B cell (primary cell): ENCODE data around the gene AFG3L2. TPM values are rescaled to one million over a fixed set of nuclear protein-coding genes. Genes with fewer than 3 reads are reported as not detected.
"Not testable (repeated sequence)": the region's sequence is repeated elsewhere in the genome, so short reads cannot be mapped to it uniquely, and the experiment has no call there.

Source experiments
- ATAC-seq: fragments of 200-7000 bp; cut with Tn5 transposase; one replicate; pipeline ENCODE4 v1.10.0; 2021; ENCODE audit warnings: low read depth, mild to moderate bottlenecking, moderate number of reproducible peaks, moderate library complexity
- CTCF ChIA-PET: fragments of 350-600 bp; sonication (Branson Sonifier 250); formaldehyde crosslinking; loops from one replicate; lab custom pipeline; 2021; ENCODE audit warnings: antibody characterized with exemption, inconsistent platforms; lab: Charles Lee
- POLR2A ChIA-PET: fragments of 350-600 bp; sonication (Branson Sonifier 250); formaldehyde crosslinking; loops from one replicate; lab custom pipeline; 2021; ENCODE audit warnings: antibody characterized with exemption; lab: Charles Lee
- DNase-seq: peaks from one replicate; pipeline ENCODE4 v3.0.0; 2013
- H2AFZ ChIP-seq: 2 replicates; pipeline ENCODE4 v1.6.1; 2012; ENCODE audit warnings: mild to moderate bottlenecking, low read depth, low read length; ENCODE audit not compliant: insufficient read depth, poor library complexity, severe bottlenecking
- H3K27ac ChIP-seq, 2 donors: 1 replicate in 1 of 2; 2 replicates in 1 of 2; pipeline ENCODE4 v1.5.1; 2012 to 2013; ENCODE audit warnings: low read length in 2 of 2, mild to moderate bottlenecking in 2 of 2, moderate library complexity in 1 of 2
- H3K27me3 ChIP-seq, 4 experiments: fragments of 200-600 bp in 1 of 4; sonication (generic) in 1 of 4; replicated peaks in 1 of 4; 1 replicate in 2 of 4; 2 replicates in 2 of 4; pipeline versions ENCODE4 v1.6.1 to v1.7.0; 2013 to 2016; ENCODE audit warnings: low read length in 3 of 4, mild to moderate bottlenecking in 2 of 4, mixed read lengths in 1 of 4, moderate library complexity in 1 of 4; ENCODE audit not compliant: insufficient read depth in 4 of 4, control insufficient read depth in 3 of 4; ENCODE audit errors: control extremely low read depth in 1 of 4
- H3K36me3 ChIP-seq, 2 experiments: replicated peaks in 1 of 2; 1 replicate in 1 of 2; 2 replicates in 1 of 2; pipeline versions ENCODE4 v1.6.1 to v1.7.1; 2013; ENCODE audit warnings: low read length in 1 of 2; ENCODE audit not compliant: insufficient read depth in 2 of 2, control insufficient read depth in 1 of 2; ENCODE audit errors: control extremely low read depth in 1 of 2, extremely low read depth in 1 of 2
- H3K4me1 ChIP-seq, 2 donors: fragments of 200-600 bp in 1 of 2; sonication (generic) in 1 of 2; 1 replicate in 1 of 2; 2 replicates in 1 of 2; pipeline versions ENCODE4 v1.5.1 to v1.6.1; 2013 to 2017; ENCODE audit warnings: low read length in 2 of 2; ENCODE audit not compliant: control insufficient read depth in 2 of 2, insufficient read depth in 2 of 2
- H3K4me2 ChIP-seq: replicated peaks from 2 replicates; pipeline ENCODE3; 2012; ENCODE audit warnings: mild to moderate bottlenecking, low read depth, low read length; ENCODE audit not compliant: poor library complexity, severe bottlenecking
- H3K4me3 ChIP-seq, 5 experiments: fragments of 200-600 bp in 1 of 5; sonication (generic) in 1 of 5; 1 replicate in 3 of 5; 2 replicates in 2 of 5; pipeline versions ENCODE4 v1.5.1 to v1.7.0; 2011 to 2016; ENCODE audit warnings: low read length in 4 of 5, mild to moderate bottlenecking in 4 of 5, low read depth in 2 of 5, control low read depth in 1 of 5, moderate library complexity in 1 of 5; ENCODE audit not compliant: insufficient read depth in 1 of 5; ENCODE audit errors: control extremely low read depth in 1 of 5, extremely low read depth in 1 of 5
- H3K79me2 ChIP-seq: fragments of 200-600 bp; sonication (generic); one replicate; pipeline ENCODE4 v1.6.0; 2016; ENCODE audit warnings: low read length; ENCODE audit not compliant: control insufficient read depth, insufficient read depth
- H3K9ac ChIP-seq: fragments of 200-600 bp; sonication (generic); 2 replicates; pipeline ENCODE4 v1.6.1; 2017; ENCODE audit warnings: mild to moderate bottlenecking, low read length, moderate library complexity
- H3K9me3 ChIP-seq, 3 donors: one replicate each; pipeline versions ENCODE4 v1.6.1 to v1.7.1; 2013; ENCODE audit warnings: low read length in 2 of 3; ENCODE audit not compliant: control insufficient read depth in 2 of 3, insufficient read depth in 1 of 3; ENCODE audit errors: control extremely low read depth in 1 of 3
- H4K20me1 ChIP-seq: 2 replicates; pipeline ENCODE4 v1.6.0; 2012; ENCODE audit warnings: mild to moderate bottlenecking, low read length; ENCODE audit not compliant: insufficient read depth, control insufficient read depth, poor library complexity, severe bottlenecking
- H3K27ac Mint-ChIP-seq: one replicate; pipeline ENCODE4 v1.8.0; 2021; ENCODE audit warnings: mixed read lengths
- H3K27me3 Mint-ChIP-seq: one replicate; pipeline ENCODE4 v1.8.0; 2021; ENCODE audit warnings: mixed read lengths
- H3K4me1 Mint-ChIP-seq: one replicate; pipeline ENCODE4 v1.8.0; 2021; ENCODE audit warnings: mixed read lengths
- H3K4me3 Mint-ChIP-seq: one replicate; pipeline ENCODE4 v1.8.0; 2021; ENCODE audit warnings: mixed read lengths
- H3K9me3 Mint-ChIP-seq: one replicate; pipeline ENCODE4 v1.8.0; 2022; ENCODE audit warnings: mixed read lengths; ENCODE audit not compliant: insufficient read depth
- EZH2 ChIP-seq: IDR thresholded peaks from 2 replicates; pipeline ENCODE4 v1.6.1; 2012; ENCODE audit warnings: borderline replicate concordance, low read depth, mild to moderate bottlenecking, moderate library complexity, low read length; ENCODE audit not compliant: insufficient read depth, poor library complexity, severe bottlenecking
- WGBS: methylation state at CpG from one replicate; pipeline ENCODE4 v1.1.5; 2013; ENCODE audit warnings: missing lambda C conversion rate; ENCODE audit not compliant: insufficient coverage; 5-methylcytosine and 5-hydroxymethylcytosine counted together
- intact Hi-C: fragments of 100-400 bp; cut with micrococcal nuclease; formaldehyde crosslinking; loops from one replicate; pipeline ENCODE4 v1.10.0; 2022
- polyA plus RNA-seq: library from polyadenylated mRNA; depleted of rRNA; stranded (reverse); fragments of >200 nt; gene quantifications from 2 replicates; pipeline ENCODE4 v1.2.3, GENCODE V29; 2012
- total RNA-seq, 2 donors: library from RNA; stranded (reverse); fragments of 120-200 nt in 1 of 2; gene quantifications; 1 replicate in 1 of 2; 2 replicates in 1 of 2; pipeline versions ENCODE4 v1.2.3 to v1.2.4, GENCODE V29; 2013 to 2022
- TF ChIP-seq, protein P1 (sequence below): fragments of 200-600 bp; IDR thresholded peaks from one replicate; pipeline ENCODE4 v1.8.0; 2022; ENCODE audit warnings: antibody characterized with exemption, mild to moderate bottlenecking

The AFG3L2 gene
- total and polyA plus RNA-seq, 2 donors (not counting 1 experiment from before 2014, with no cell fraction given), result 11.9 to 40.7 TPM

DNA sequence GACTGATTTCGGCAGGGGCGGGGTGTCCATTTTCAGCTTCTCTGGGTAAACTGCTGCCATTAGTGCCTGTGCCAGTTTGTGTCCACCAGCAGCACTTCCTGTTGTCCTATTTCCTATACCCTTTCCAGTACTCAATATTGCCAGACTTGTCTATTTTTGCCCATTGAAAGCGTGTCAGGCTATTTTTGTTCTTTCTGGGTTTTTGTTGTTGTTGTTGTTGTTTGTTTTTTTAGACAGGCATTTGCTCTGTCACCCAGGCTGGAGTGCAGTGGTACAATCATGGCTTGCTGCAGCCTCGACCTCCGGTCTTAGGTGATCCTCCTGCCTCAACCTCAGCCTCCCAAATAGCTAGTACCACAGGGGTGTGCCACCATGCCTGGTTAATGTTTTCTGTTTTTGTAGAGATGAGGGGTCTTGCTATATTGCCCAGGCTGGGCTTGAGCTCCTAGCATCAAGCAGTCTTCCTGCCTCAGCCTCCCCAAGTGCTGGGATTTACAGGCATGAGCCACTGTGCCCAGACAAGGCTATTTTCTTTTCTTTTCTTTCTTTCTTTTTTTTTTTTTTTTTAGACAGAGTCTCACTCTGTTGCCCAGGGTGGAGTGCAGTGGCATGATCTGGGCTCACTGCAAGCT lies 39.2 kb upstream of the AFG3L2 start:
- H3K9ac ChIP-seq, result no peak overlapping the region
- DNase-seq (no peak), ATAC-seq (no peak)
- no peaks in the 10 kb centered on the region for H3K9me3 Mint-ChIP-seq
- H3K4me1 Mint-ChIP-seq, result peaks cover 13% of the 10 kb centered on the region
- peaks cover 0 to 10% (median 2%) of the 10 kb centered on the region in 4 experiments for H3K27me3 ChIP-seq
- no peak overlapping the region for H3K4me2 ChIP-seq
- no peaks in the 10 kb centered on the region for H4K20me1 ChIP-seq
- H3K9me3 ChIP-seq, result no peaks in the 10 kb centered on the region
- H3K36me3 ChIP-seq, result no peaks in the 10 kb centered on the region
- peaks cover 5 to 13% of the 10 kb centered on the region in 2 donors for H3K4me1 ChIP-seq
- H3K27ac ChIP-seq, result no peak overlapping the region
- no peaks in the 10 kb centered on the region for H3K79me2 ChIP-seq
- ChIA-PET CTCF (no interaction called here), POLR2A (interaction anchor here (1.2 kb wide), 1 partner anchor 9 kb away, joined by 3 read pairs; the partner anchor contains the start of gene PRELID3A)
- no peak overlapping the region for H3K27ac Mint-ChIP-seq
- TF ChIP-seq, protein P1, sequence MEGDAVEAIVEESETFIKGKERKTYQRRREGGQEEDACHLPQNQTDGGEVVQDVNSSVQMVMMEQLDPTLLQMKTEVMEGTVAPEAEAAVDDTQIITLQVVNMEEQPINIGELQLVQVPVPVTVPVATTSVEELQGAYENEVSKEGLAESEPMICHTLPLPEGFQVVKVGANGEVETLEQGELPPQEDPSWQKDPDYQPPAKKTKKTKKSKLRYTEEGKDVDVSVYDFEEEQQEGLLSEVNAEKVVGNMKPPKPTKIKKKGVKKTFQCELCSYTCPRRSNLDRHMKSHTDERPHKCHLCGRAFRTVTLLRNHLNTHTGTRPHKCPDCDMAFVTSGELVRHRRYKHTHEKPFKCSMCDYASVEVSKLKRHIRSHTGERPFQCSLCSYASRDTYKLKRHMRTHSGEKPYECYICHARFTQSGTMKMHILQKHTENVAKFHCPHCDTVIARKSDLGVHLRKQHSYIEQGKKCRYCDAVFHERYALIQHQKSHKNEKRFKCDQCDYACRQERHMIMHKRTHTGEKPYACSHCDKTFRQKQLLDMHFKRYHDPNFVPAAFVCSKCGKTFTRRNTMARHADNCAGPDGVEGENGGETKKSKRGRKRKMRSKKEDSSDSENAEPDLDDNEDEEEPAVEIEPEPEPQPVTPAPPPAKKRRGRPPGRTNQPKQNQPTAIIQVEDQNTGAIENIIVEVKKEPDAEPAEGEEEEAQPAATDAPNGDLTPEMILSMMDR, result no peak
- no peak for TF ChIP-seq EZH2
- no peak overlapping the region for H3K4me3 Mint-ChIP-seq
- no peak overlapping the region for H2AFZ ChIP-seq
- 87% methylated on average over 2 of the region's 5 CpGs for WGBS
- no peaks in the 10 kb centered on the region for H3K27me3 Mint-ChIP-seq
- no peak overlapping the region for H3K4me3 ChIP-seq
- intact Hi-C loops, result no loop called here

DNA sequence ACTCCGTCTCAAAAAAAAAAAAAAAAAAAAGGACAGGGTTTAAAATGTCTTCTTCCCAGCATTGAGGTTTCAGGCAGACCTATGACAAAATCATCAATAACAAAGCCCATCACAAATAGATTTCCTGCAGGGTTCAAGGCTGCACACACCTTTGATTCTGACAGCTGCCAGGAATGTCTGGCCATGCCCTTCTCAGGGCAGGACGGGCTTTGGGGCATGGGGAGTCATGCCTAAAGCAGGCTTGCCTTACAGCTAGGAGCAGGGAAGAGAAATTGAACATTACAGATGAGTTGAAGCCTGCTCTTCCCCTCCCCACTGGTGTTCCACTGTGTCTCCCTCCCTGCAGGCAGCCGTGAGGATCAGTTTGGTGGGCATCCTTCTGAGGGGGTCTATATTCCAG lies 34.4 kb upstream of the AFG3L2 start:
- DNase-seq, result no peak
- no peak overlapping the region for H3K4me3 ChIP-seq
- TF ChIP-seq, protein P1, result no peak
- TF ChIP-seq EZH2, result no peak
- no peak overlapping the region for H3K27ac Mint-ChIP-seq
- ATAC-seq, result no peak
- no peak overlapping the region for H3K27ac ChIP-seq
- no peaks in the 10 kb centered on the region for H3K79me2 ChIP-seq
- intact Hi-C loops, result no loop called here
- ChIA-PET CTCF (no interaction called here), POLR2A (interaction anchor here (1.0 kb wide), 1 partner anchor 580 kb away, joined by 6 read pairs; the partner anchor contains the start of gene CEP192)
- H3K4me1 ChIP-seq, result peaks cover 8 to 15% of the 10 kb centered on the region in 2 donors
- no peaks in the 10 kb centered on the region for H3K9me3 ChIP-seq
- H3K4me1 Mint-ChIP-seq, result peaks cover 12% of the 10 kb centered on the region
- no peak overlapping the region for H3K9ac ChIP-seq
- no peaks in the 10 kb centered on the region for H4K20me1 ChIP-seq
- H2AFZ ChIP-seq, result no peak overlapping the region
- H3K9me3 Mint-ChIP-seq, result no peaks in the 10 kb centered on the region
- no peaks in the 10 kb centered on the region for H3K27me3 Mint-ChIP-seq
- H3K4me3 Mint-ChIP-seq, result no peak overlapping the region
- H3K4me2 ChIP-seq, result no peak overlapping the region
- H3K36me3 ChIP-seq, result no peaks in the 10 kb centered on the region
- H3K27me3 ChIP-seq, result peaks cover 0 to under 1% (median 0%) of the 10 kb centered on the region in 4 experiments
- 100% methylated on average over 1 of the region's 3 CpGs for WGBS

DNA sequence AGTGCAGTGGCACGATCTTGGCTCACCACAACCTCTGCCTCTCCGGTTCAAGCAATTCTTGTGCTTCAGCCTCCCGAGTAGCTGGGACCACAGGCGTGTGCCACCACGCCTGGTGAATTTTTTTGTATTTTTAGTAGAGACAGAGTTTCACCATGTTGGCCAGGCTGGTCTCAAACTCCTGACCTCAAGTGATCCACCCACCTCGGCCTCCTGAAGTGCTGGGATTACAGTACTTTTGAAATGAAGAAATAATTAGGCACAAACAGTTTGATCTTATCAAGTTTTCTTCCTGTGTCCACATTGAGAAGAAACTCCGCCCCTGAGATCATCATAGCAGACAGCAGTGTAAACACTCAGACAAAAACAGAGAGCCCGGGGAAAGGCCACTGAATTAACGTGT lies 33.7 kb upstream of the AFG3L2 start:
- H4K20me1 ChIP-seq, H3K27me3 ChIP-seq, CTCF ChIA-PET, H3K27ac ChIP-seq, H3K4me2 ChIP-seq, POLR2A ChIA-PET, H2AFZ ChIP-seq, H3K27ac Mint-ChIP-seq, H3K27me3 Mint-ChIP-seq, H3K9me3 Mint-ChIP-seq, H3K36me3 ChIP-seq, H3K9ac ChIP-seq, H3K4me3 Mint-ChIP-seq, DNase-seq, intact Hi-C loops, H3K9me3 ChIP-seq, H3K79me2 ChIP-seq, H3K4me3 ChIP-seq, ATAC-seq: not testable (repeated sequence)
- H3K4me1 Mint-ChIP-seq, result peaks cover 18% of the 10 kb centered on the region
- H3K4me1 ChIP-seq, result peaks cover 9 to 18% of the 10 kb centered on the region in 2 donors
- no CpG with 5 or more reads among the region's 9 CpGs for WGBS
